Kidney glomerular epithelial cell (primary cell): ENCODE results near the gene EGF.
"Not testable (repeated sequence)": the region's sequence is repeated elsewhere in the genome, so short reads cannot be mapped to it uniquely, and the experiment has no call there.

Source experiments
- DNase-seq: peaks from one replicate; lab custom pipeline; 2025; lab: John Stamatoyannopoulos, UW

EGF gene

GRCh38 chr4:109914322-109914721, 1.6 kb downstream of the EGF start:
- DNase-seq, result no peak

- no peak for DNase-seq
Measured at GRCh38 chr4:109915385-109916026, 2.8 kb downstream of the EGF start.

- DNase-seq, result no peak
Measured at GRCh38 chr4:109916027-109916409, 3.3 kb downstream of the EGF start.

- DNase-seq, result peak; percentile 97
Measured at GRCh38 chr4:109921384-109921808, 8.7 kb downstream of the EGF start.

- DNase-seq, result no peak
Measured at GRCh38 chr4:109925396-109925795, 12.7 kb downstream of the EGF start.

GRCh38 chr4:109928327-109929045, 15.8 kb downstream of the EGF start:
- DNase-seq, result no peak

GRCh38 chr4:109930464-109930863, 17.8 kb downstream of the EGF start:
- no peak for DNase-seq

GRCh38 chr4:109930872-109931271, 18.2 kb downstream of the EGF start:
- no peak for DNase-seq

- no peak for DNase-seq
Measured at GRCh38 chr4:109931318-109931717, 18.6 kb downstream of the EGF start.

GRCh38 chr4:109937352-109937751, 24.7 kb downstream of the EGF start:
- not testable (repeated sequence) for DNase-seq

GRCh38 chr4:109939190-109939589, 26.5 kb downstream of the EGF start:
- DNase-seq, result no peak

GRCh38 chr4:109942292-109942926, 29.7 kb downstream of the EGF start:
- no peak for DNase-seq

- DNase-seq, result no peak
Measured at GRCh38 chr4:109943745-109944144, 31.1 kb downstream of the EGF start.

GRCh38 chr4:109944591-109944990, 31.9 kb downstream of the EGF start:
- DNase-seq, result no peak

- no peak for DNase-seq
Measured at GRCh38 chr4:109945056-109945455, 32.4 kb downstream of the EGF start.

- DNase-seq, result no peak
Measured at GRCh38 chr4:109946120-109946519, 33.4 kb downstream of the EGF start.

GRCh38 chr4:109947457-109947856, 34.8 kb downstream of the EGF start:
- DNase-seq, result peak; percentile 12

GRCh38 chr4:109947918-109948317, 35.2 kb downstream of the EGF start:
- no peak for DNase-seq

- DNase-seq, result not testable (repeated sequence)
Measured at GRCh38 chr4:109949099-109949718, 36.5 kb downstream of the EGF start.

GRCh38 chr4:109952612-109953011, 39.9 kb downstream of the EGF start:
- no peak for DNase-seq

- DNase-seq, result no peak
Measured at GRCh38 chr4:109953556-109953955, 40.9 kb downstream of the EGF start.

- DNase-seq, result no peak
Measured at GRCh38 chr4:109955146-109955545, 42.5 kb downstream of the EGF start.

GRCh38 chr4:109957227-109957626, 44.5 kb downstream of the EGF start:
- no peak for DNase-seq
